NCI-H1417 (cell line): ENCODE measurements around the gene BCAS1.

Source experiments
- DNase-seq, 3 experiments: peaks; one replicate each; lab custom pipeline; 2025; lab: John Stamatoyannopoulos, UW

BCAS1 gene

GRCh38 chr20:54103067-54103761 lies 32.8 kb upstream of the BCAS1 start:
- peak; percentile 2 to 60 (median 41) for DNase-seq

GRCh38 chr20:54102543-54102942 lies 32.1 kb upstream of the BCAS1 start:
- DNase-seq, result no peak

GRCh38 chr20:54100563-54100962 lies 30.2 kb upstream of the BCAS1 start:
- DNase-seq, result no peak

DNA sequence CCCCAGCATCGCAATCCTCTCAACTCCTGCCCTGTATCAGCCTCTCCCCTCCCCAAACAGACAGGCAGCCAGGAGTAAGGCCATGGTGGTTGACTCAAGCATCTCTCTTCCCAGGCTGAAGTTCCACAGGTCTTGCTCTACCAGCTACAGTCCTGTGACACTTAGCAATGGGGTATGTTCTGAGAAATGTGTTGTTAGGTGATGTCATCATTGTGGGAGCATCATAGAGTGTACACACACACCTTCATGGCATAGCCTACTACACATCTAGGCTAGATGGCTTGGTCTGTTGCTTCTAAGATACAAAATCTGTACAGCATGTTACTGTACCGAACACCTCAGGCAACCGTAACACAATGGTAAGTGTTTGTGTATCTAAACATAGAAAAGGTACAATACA lies 29.5 kb upstream of the BCAS1 start:
- no peak for DNase-seq

DNA sequence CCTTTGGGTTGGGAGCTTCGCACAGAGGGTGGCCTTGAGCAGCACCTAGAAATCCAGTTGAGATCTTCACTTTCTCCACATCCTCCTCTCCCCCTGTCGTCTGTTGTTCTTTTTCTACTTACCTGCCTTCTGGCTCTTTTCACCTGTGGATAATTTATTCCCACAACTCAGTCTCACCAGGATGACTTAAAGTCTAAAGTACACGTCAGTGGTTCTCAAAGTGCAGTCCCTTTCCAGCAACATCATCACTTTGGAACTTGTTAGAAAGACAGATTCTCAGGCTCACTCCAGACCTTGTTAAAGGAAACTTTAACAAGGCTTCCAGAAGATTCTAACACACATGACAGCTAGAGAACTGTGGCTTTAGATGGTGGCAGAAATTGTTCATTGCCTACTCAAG lies 27.7 kb upstream of the BCAS1 start:
- no peak for DNase-seq

DNA sequence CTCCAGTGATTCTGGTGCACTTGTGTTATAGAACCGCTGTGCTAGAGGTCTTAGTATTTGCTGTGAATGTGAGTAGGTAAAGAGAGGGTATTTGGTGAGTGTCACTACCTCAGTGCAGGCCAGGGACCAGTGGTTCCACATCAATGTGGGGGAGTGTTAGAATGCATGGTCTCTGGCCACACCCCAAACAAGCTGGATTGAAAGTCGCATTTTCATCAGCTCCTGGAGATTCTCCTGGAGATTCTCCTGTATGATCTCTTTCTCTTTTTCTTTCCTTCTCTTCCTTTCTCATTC lies 26.8 kb upstream of the BCAS1 start:
- no peak for DNase-seq

GRCh38 chr20:54095824-54096223 lies 25.4 kb upstream of the BCAS1 start:
- DNase-seq, result no peak

DNA sequence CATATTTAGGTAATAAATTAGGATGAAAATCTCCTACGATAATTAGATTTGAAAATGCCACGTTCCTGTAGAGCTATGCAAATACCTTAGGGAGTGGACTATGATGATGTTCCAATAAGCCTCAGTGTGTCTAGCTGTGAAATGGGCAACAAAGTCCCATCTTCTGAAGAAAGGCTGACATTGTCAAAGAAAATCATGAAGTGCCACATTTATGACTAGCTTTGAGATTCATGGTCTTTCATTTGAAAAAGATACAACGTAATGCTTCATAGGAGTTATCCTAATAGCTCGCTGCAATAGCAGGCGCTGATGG lies 23.8 kb upstream of the BCAS1 start:
- no peak for DNase-seq

DNA sequence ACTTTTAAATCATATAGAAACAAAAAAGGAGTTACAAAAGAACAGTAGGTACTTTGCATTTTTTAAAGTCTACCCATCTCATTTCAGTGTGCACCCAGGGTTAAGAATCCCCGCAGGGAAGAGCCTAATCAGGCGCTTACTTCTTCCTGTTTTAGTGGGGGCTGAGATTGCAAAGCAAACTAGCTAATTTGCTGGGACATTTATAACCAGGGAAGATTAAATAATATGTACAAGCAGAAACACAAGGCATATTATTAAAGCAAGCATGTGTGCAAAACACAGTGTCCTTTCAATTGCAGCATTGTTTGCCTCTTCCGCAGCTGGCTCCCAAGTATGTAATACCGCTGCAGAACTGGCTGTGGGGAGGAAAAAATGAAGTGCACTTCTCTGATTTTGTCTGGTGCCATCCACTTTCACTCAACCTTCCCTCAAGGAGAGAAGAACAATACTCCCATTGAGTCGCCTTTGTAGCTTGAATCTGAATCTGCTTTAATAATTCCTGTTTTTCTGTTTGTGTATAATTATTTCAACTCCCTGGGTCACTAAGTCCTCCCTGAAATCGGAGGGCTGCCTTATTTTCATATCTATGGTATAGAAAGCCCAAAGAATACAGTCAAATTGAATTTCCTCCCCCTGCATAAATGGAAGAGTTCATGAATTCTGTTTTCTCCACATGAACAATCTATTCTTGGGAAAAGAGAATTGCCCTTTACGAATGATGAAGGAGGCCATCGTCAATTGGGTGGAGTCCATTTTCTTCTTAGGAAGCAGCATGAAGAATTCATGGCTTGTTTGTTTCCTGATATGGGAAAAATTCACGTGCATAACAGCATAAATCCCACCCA lies 23.3 kb upstream of the BCAS1 start:
- DNase-seq, result peak in 2 of 3 experiments; percentile 3 to 42

DNA sequence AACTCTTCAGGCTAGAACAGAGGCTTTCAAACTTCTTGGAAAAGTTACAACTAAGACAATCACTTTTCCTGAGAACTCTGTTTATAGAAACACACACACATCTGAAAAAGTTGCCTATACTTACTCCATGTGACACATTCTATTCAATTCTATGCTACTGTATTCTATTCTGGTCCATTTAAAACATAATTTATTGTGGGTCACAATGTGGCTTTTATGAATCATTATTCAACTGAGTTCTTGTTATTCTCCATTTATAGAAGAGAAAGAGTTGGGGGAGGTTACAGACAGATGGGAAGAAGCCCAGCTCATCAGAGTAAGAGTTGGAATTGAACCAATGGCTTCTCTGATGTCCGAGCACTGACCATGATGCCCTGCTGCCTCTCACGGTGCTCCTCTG lies 21.6 kb upstream of the BCAS1 start:
- no peak for DNase-seq

DNA sequence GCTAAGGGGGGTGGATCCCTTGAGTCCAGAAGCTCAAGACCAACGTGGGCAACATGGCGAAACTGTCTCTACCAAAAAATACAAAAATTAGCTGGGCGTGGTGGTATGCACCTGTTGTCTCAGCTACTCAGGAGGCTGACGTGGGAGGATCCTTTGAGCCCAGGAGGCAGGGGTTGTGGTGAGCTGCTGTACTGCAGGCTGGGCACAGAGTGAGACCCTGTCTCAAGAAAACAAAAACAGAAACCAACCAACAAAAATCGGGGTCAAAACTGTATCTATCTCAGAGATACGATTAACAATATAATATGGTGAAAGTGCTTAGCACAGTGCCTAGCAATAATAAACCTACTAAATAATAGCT lies 20.7 kb upstream of the BCAS1 start:
- DNase-seq, result no peak

GRCh38 chr20:54090230-54091119 lies 20.1 kb upstream of the BCAS1 start:
- DNase-seq, result no peak

DNA sequence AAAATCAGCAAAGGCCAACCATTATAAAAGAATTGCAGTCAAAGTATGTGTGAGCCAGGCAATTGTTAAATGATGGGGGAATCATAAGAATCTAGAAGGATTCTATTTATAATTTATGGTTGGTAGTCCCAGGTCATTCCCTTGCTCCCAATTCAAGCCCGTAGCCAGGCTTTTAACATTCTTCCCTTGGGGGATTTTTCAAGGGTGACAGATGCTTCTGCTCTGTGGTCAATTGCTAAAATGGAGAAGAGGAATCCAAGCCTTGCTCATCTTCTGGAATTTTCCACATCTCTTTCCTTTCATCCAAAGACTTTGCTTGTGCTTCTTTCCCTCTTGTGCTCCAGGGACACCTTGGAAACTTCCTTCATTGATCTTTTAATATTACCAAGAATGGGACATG lies 18.0 kb upstream of the BCAS1 start:
- DNase-seq, result no peak

GRCh38 chr20:54086507-54087039 lies 16.2 kb upstream of the BCAS1 start:
- no peak for DNase-seq

DNA sequence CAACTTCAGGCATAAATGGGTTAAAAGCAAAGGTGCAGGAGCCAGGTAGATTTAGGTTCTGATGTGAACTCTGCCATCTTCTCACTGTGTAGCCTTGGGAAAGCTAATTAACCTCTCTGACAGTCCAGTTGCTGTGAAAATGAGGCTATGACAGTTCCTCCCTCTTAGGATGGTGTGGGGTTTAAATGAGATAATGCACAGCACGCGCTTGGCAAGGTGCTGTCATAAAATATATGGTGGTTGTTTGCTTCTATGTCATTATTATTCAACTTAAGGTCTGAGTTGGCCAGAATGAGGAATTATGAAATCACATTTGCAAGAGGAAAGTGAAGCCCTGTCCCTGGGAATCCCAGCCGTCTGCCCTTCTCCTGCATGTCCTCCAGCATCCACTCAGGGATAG lies 15.5 kb upstream of the BCAS1 start:
- DNase-seq, result no peak

GRCh38 chr20:54085425-54085824 lies 15.0 kb upstream of the BCAS1 start:
- no peak for DNase-seq

DNA sequence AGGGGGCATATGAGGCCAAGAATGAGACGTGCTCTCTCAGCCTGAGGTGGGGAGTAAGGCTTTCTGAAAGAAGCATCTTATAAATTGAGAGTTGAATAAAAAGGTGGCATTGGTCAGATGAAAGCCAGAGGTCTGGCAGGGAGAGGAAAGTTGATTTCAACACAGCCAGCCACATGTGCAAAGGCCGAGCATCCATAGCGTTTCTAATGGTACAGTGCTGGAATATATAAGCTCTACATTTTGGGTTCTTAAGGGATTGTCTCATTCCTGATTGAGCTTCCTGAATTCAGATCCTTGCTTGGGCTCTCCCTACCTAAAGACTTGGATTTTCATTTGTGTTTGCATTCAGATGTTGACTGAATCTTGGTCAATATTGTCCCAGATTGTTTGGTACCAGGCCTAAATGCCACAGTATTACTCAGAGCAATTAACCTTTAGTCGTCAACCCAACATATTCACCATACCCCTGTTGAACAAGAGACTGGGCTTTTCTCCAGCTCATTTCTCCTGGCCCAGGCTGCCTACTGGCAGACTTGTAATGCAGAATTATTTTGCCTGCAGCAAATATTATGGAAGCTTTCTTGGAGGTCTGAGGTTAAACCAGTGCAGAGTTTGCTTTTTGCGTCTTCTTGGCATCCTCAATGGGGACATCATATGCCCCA lies 14.5 kb upstream of the BCAS1 start:
- no peak for DNase-seq

GRCh38 chr20:54084193-54084592 lies 13.8 kb upstream of the BCAS1 start:
- no peak for DNase-seq

DNA sequence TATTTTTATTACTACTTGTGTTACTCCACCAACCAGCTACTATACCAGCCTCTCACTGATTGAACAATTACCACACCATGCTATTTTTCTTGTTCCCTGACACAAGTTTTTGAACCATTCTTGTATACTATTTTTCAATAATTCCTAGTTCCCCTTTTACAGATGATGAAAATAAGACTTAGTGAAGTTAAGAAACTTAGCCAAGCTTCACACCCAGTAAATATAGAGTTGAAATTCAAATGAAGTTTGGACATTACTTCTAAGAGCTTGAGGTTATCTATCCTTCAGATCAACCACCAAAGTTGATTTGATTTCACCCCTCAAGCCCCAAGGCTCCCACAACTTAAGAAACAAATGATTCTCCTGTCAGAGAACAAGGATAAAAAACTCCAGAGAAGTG lies 13.1 kb upstream of the BCAS1 start:
- no peak for DNase-seq

- no peak for DNase-seq
These were observed 11.7 kb upstream of the BCAS1 start for GRCh38 chr20:54082100-54082499.

DNA sequence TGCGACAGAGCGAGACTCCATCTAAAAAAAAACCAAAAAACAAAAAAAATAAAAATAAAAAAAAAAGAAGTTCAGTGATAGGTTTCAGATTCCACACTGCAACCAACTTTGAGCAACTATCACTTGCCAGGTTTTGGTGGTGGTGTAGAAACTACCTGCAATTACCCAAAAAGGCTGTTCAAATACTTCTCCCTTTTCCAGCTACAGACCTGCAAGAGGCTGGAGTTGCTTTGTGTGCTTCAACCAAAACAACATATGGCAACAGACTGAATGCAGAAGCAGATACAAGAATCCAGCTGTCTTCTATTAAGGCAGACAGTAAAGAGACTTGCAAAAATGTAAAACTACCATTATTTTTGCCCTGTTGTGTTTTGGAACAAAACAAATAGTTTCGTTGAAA lies 9.3 kb upstream of the BCAS1 start:
- DNase-seq, result no peak

GRCh38 chr20:54078296-54078984 lies 8.0 kb upstream of the BCAS1 start:
- no peak for DNase-seq
